ENCODE data around the gene GRID1.

GRID1 gene

DNA sequence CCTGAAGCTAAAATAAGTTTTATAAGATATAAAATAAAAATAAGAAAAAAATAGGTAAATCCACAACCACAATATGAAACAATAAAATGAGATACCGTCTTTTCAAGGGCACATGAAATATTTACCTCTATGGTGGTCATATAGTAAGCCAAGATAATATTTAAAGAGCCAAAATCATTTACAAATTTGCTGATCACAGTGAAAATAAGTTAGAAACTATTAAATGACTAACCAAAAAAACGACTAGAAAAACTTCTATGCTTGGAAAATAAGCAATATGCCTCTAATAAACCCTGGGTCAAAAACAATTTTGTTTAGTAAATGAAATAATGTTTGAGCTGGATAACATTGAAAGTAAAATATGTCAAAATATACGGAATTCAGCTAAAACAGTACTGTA, 535.2 kb downstream of the GRID1 start:
- DNase-seq = no peak

DNA sequence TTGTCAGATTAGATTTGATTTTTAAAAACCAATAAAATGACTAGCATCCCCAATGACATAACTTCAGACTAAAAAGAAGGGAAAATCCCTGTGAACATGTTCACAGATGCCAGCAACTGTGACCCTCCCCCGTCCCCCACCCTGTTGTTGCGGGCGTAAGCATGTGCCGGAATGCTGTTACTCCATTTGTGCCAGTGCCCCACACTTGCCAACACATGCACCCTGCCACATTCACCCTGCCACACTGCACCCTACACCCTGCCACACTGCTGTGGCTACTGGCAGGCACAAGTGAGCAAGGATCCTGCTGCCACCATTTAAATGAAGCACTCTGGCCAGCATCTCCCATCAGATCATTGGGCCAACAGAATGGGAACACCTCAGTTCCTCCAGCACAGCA, 540.2 kb downstream of the GRID1 start:
- DNase-seq = no peak

DNA sequence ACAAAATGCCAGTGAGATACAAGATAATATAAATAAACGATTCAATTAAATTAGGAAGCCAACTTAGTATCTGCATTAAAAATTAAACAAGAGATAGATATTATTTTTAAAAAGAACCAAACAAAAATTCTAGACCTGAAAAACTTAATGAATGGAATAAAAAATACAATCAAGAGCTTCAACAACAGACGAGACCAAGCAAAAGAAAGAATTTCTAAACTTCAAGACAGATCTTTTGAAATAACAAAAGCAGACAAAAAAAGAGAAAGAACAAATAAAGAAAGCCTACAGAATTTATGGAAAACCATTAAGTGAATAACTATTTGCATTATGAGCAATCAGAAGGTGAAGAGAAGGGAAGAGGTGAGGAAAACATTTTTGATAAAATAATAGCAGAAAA, 555.2 kb downstream of the GRID1 start:
- no peak for DNase-seq

DNA sequence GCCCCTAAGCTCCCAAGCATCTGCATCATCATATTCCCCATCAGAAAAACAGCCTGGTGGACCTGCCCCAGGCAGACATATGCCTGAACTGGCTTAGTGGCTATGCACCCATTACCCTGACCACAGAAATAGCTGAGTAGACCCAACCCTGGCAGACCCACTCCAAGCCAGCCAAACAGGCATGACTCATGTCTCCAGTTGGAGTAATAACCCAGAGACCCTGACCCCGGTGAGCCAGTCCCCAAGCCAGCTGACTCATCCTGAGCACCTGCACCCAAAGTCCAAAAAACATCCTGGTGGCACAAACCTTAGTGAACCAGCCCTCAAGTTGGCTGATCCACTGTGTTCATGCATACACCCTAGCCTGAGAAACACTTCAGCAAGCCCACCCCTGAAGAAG, 555.9 kb downstream of the GRID1 start:
- DNase-seq = no peak

DNA sequence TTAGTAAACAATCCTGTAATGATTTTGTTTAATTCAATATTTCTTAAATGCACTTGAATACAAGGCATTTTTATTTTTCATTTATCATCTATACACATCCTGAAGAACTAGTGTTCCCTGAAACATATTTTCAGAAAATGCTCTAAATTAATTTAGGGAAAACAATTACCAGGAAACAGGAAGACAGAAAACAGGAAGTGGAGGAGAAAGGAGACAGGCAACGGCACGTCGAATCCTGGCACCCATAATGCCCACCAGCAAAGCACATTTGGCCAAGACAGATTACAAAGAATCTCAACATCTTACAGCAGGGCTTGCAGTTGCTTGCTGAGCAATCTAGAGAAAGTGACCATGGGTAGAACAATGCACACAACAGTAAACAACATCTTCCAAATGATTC, 571.1 kb downstream of the GRID1 start:
- DNase-seq = no peak

DNA sequence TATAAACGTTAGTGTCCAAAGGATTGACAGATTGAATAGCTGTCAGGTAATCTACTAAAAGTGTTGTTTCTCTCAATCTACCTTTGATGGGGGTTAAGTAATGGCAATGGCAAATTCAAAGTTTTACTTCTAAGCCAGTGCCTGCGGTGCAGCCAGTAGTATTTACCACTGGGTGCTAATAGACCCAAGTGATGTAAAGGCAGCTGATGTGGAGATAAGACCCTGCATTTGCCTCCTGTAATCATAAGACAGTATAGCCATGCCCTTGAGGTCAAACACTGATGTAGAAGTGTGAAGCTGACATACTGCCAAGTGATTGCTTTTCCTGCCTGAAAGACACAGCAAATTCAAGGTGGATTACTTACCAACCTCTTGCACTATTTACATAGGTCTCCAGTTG, 572.0 kb downstream of the GRID1 start:
- no peak for DNase-seq

DNA sequence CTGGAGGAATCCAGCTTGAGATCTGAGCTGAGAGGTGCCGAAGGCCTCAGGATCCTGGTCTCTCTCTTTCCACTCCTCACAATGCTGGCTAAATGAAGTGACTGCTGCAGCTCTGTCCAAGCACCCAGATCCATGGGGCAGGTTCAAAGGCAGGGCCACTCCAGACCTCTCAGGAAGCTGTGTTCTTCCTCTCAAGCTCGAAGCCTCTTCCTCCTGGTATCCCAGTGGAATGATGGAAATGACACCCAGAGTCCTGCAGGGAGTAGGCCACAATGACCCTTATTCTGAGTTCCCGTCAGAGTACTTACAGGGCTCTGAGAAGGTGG, 574.1 kb downstream of the GRID1 start:
- DNase-seq = no peak

DNA sequence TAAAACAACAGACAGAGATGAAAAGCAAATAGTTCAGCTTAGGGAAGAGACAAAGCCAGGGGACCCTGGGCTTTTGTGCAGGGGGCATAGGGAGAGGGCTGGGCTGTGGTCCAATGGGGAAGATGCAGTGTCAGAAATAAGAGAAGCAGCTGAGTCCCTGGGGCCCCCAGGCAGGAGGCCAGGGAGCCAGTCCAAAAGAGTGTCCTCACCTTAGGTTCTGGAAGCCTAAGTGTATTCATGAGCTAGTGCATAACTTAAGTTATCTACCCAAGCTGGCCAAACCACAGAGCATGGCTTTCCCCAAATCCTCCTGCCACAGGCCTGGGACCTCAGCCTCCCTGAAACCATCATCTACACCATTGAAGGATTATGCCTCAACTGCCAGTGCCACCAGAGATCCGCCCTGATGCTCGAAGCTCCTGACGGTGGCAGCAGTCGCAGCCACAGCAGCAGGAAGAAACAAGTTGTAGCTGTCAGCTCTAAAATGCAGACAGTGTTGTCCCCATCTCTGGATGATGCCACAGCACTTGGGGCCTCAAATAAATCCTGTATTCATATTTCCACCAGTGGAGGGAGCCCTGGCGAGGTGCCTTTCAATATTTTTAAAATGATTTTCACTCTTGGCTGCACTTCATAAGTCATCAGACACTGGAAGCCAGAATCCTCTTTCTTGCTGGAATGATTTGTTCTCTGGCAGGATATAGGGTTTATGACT, 574.6 kb downstream of the GRID1 start:
- DNase-seq = no peak

DNA sequence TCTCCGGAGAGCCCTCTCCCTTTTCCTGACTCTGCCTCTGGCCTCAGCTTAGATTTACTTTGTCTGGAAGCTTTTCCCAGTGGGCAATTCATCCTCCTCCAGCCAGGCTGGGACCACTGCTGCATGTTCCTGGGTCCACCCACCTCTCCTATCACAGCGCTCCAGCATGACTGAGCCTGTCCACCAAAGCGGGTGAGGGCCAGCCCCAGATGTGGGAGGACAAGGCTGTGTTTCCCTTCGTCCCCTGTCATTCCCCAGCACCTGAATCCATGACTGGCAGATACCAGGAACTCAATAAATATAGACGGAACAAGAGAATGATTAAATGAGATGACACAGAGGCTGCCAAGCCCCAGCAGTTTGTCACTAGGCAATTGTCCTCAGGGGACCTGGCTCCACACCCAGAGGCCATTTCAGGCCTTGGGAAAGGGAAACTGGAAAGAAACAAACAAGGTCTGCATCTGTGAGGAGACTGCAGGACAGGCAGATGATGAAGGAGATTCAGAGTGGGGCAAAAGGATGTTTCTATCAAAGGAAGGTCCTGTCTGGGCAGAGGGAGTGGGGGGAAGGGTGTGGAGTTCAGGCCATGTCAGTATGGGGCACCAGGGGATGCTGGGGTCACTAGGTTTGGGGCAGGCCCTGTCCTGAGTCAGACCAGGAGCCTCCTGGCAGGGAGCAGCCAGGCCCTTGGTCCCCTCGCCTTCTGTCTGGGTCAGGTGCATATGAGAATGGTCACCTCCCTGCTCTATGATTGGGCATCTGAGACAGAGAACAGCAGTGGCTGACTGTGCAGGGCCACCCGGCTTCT, 576.4 kb downstream of the GRID1 start:
- DNase-seq = no peak

DNA sequence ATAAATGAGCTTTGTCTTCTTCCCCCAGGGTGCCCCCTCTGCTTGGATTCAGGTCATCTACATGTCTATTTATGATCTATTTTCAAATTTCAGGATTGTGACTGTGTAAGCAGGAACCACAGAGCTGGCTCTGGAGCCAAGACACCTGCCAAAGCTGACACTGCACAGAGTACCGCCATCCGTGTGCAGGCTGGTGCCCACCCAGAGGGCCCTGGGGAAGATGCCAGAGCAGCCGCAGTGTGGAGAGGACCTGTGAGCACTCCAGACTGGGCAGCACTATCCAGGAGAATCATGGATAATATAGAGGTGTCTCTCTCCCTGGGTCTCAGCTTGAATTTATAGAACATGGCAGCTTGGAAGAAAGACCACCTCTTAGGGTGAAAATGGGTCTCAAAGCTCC, 577.5 kb downstream of the GRID1 start:
- DNase-seq = no peak

DNA sequence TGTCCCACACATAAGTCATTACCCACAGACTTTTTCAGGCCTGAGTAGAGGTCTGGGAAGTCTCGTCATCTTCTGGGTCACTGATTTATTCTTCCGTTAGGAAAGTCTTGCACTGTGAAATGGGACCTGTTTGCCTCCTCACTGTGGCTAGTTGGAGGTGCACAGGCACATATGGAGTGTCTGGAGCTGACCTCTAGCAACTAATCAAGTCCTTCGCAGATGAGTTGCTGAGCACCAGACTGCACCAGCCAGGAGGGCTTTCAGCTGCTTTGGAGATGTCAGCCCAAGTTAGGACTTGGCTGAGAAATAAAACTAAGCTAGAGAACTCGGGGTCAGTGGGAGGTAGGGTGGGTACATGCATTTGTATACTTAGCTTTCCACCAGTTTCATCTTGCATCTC, 578.0 kb downstream of the GRID1 start:
- no peak for DNase-seq

DNA sequence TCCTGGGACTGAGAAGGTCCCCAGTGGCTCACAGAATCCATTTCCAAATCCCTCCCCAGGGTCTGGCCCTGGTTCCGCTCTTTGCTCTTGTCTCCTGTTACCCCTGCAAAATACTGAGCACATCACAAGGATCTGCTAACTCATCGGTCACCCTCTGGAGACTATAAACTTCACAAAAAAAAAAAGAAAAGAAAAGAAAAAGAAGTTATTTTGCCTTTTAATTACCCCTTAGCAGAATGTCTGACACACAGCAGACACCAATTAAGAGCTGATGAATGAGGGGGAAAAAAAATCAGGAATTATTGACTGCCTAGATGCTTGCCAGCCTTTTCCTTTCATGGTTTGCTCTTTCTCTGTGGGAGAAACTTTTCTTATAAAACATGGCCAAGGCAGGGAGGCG, 578.7 kb downstream of the GRID1 start:
- DNase-seq = no peak

DNA sequence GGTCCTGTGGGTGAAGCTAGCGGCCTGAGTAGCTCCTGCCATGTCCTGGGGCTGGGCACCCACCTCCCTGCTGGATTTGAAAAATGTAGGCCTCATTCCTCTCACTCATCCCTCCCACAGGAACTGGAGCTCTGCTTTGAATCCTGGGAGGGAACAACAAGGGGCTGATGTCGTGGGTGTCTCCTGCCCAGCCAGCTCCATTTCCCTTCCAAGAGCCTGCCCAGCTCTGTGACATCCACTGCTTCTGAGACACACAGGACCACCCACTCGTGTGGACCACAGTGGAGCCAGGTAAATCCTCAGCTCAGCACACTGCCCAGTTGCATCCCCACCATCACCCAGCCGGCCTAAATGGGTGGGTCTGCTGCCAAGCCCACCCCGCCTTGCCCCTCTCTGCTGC, 579.2 kb downstream of the GRID1 start:
- no peak for DNase-seq

DNA sequence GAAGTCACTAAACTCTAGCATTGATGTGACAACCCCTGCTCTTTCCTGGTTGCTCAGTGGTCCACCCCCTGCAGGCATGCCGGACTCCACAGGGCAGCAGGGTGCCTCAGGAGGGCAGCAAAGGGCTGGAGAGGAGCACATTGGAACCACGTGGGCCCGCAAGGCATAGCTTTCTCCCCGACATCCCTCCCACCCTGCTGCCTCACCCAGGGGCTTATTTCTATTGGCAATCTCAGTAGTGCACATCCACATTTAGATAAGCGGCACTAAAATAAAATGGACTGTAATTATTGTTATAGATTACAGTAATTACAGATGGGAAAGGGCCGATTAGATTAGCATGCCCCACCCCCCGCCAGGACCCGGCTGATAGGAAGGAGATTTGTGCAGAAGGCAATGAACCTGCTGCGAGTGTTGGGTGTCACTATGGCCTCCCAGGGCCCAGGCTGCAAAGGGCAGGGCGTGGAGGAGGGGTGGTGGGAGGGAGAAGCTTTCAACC, 580.1 kb downstream of the GRID1 start:
- no peak for DNase-seq

DNA sequence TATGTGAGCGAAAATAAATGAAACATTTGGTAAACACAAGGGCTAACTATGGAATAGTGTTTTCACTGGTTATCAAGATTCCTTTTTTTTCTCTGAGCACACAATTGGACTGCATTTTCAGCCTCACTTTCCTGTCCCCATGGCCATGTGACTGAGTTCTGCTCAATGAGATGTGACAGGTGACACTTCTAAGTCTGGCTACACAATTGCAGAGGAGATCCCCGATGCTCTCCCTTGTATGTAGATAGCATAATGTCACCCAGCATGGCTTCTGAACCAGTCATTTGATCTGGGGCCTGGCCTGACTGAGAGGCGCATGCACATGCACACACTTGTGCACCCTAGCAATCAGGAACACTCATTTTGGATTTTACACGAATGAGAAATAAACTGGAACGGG, 581.8 kb downstream of the GRID1 start:
- no peak for DNase-seq

DNA sequence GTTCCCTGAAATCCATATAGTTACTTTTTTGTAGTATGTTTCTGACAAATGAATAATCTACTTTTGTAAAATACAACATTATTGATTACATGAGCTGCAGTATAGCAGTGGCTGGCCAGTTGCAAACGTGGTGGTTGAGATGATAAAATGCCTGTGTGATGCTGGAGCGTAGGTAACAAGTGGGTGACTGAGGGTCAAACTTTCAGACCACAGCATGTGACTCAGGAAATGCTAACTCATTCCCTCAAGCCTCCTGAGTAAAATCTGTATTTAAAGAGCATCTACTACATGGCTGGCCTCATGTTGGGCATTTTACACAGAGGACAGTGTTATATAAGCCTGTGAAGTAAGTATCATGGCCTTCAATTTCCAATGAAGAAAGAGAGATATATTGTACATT, 585.2 kb downstream of the GRID1 start:
- DNase-seq = no peak

DNA sequence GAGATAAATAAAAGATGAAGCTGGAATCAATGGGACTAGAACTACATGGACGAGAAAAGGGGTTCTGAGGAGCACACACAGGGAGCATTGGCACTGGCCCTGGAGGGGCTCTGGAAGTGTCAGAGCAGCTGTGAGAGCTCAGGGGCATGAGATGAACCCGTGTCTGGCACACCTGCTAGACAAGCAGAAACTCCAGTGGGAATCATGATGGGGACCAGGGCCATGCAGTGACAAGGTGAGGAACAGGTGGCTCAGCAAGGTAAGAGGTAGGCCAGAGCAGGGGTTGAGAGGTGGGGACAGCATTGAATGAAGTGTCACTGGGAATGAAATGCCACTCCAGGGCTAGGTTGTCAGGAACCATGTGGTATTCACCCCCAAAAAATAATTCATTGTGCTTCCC, 588.5 kb downstream of the GRID1 start:
- no peak for DNase-seq

DNA sequence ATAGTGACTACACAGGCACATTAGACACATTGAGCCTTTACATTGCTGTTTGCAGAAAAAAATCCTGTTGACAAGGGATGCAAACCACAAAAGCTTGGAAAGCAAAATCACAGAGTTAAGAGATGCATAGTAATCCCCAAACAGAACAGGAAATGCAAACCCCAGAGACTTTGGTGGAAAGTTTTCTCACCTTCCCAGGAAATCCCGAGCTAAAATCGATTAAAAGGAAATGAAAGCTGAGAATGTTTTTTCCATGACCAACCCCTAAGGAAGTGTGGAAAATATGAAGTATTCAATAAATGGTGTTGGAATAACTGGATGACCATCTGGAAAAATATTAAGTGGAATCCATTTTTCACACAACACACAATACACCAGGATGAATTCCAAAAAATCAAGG, 598.7 kb downstream of the GRID1 start:
- no peak for DNase-seq

DNA sequence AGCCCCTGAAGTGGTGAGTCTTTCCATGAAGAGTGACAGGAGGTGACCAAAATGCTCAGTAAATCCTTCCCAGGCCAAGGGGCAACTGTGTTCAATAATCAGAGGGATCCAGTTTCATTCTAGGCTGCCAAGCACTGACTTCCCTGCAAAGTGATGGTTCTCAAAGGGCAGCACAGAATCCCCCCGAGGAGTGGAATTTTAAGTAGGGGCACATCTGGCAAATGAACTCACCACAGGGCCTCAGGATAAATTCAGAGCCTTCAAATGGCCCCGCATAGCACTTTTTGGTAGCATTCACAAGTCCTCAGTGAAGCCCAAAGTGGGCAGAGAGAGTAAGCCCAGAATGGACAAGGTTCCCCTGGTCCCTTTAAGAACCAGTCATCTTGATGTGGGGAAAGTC, 602.5 kb downstream of the GRID1 start:
- DNase-seq = no peak

DNA sequence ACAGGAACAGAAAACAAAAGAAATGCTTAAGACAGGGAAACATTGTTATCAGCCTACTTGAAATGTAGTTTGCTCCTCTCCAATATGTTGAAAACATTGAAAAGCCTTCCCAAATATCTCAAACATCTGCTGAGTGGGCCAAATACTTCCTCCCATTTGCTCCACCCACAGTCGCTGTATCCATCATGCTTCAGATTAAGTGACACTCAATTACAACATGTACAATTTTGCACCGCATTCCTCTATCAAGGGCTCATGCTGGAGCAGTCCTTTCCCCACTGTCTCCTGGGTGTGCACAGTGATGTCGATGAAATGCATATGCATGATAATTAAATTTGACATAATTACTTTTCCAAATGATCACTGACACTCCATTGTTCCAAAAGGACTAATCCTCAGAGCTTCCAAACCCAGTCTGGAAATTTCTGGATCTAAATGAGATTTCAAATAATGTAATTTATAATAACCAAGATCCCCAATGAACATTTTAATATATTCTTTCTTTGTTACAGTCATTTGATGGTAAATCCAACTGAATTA, 604.6 kb downstream of the GRID1 start:
- DNase-seq = no peak

DNA sequence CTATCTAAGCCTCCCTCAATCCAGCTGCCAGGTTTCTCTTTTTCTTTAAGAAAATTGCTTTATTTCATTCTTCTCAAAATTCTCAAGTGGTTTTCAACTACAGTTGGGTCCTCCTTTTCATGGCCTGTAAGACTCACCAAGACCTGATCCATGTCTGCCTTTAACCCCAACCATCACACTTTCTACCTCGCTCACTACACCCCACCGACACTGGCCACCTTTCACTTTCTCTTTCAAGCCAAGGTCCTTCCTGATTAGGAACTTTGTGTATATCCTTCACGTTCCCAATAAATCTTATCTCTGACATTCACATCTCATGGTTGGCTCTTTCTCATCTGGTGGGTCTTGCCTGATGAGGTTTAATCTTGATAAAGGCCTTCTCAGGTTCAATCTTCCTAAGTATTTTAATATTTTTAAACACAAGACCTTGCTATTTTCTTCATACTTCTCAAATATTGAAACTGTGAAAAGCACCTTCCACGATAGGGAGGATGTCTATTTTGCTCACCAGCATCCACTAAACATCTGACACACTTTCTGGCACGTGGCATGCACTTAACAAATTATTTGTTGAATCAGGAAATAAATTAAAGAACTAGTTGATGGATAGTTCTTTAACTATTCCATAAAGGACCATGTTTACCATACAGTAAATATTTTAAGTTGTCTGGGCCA, 624.8 kb downstream of the GRID1 start:
- no peak for DNase-seq

DNA sequence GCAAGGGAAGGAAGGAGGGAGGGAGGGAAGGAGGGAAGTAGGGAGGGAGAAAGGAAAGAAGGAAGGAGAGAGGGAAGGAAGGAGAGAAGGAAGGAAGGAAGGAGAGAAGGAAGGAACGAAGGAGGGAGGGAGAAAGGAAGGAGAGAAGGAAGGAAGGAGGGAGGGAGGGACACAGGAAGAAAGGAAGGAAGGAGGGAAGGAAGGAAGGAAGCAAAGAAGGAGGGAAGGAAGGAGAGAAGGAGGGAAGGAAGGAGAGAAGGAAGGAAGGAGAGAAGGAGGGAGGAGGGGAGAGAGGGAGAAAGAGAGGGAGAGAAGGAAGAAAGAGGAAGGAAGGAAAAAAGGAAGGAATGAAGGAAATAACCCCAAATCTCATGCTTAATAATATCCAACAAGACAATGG, 630.6 kb downstream of the GRID1 start:
- no peak for DNase-seq

DNA sequence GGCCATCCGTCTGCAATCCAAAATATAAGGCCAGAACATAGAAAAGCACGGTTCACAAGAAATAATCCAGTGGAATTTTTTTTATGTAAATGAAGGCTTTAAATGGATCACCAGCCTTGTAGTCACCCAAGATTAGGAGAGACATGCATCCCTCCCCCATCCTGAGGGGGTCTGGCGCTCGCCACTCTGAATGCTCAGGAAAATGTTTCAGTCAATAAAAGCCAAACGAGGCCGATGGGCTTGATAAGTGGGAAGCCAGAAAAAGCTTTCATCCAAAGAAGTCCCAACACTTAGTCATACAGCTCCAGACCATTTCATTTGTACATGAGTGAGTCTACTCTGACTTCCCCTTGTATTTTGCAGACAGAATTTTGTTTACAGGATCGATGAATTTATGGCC, 631.8 kb downstream of the GRID1 start:
- no peak for DNase-seq

DNA sequence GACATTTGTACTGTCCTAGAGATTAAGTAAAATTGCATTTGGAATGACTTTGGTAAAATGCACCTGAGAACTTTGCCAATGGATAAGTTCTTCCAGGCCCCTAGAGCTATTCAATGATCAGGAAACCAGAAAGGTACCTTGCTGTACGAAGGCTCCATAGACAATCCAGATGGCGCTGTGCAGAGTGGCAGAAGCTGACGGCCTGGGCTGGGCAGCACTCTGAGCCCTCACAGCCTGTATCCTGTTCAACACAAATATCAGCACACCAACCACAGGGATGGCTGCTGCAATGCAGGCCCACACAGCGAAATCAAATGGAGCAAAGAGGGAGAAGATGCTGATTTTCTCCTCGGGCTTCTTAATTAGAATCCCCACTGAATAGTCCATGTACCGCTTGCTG, 642.4 kb downstream of the GRID1 start:
- DNase-seq = no peak
